HepG2 (cell line): ENCODE results near the gene PTPRN. TPM values are rescaled to one million over a fixed set of nuclear protein-coding genes. Genes with fewer than 3 reads are reported as not detected.

Experiments
- EHMT2 ChIP-seq: fragments of 200-600 bp; sonication (generic); IDR thresholded peaks from 2 replicates; pipeline ENCODE4 v1.7.0; 2017; ENCODE audit warnings: antibody characterized with exemption, low read depth, low read length, borderline replicate concordance
- FOSL2 ChIP-seq: sonication (generic); formaldehyde crosslinking; IDR thresholded peaks from 2 replicates; pipeline ENCODE4 v1.4.0; 2020; ENCODE audit warnings: missing genetic modification reagents
- IRF1 ChIP-seq: sonication (generic); formaldehyde crosslinking; IDR thresholded peaks from 2 replicates; pipeline ENCODE4 v1.4.0; 2020; ENCODE audit warnings: low read depth, mild to moderate bottlenecking, missing genetic modification reagents
- MAZ ChIP-seq, 2 experiments: sonication (generic) in 1 of 2; formaldehyde crosslinking in 1 of 2; IDR thresholded peaks; 2 replicates each; pipeline versions ENCODE4 v1.5.0 to v1.6.1; 2012 to 2020; ENCODE audit warnings: low read depth in 2 of 2, mild to moderate bottlenecking in 2 of 2, borderline replicate concordance in 1 of 2, improper control_type of control experiment in 1 of 2, low read length in 1 of 2, missing genetic modification reagents in 1 of 2, moderate library complexity in 1 of 2
- NFATC3 ChIP-seq: sonication (generic); formaldehyde crosslinking; IDR thresholded peaks from 2 replicates; pipeline ENCODE4 v1.5.1; 2020; ENCODE audit warnings: mild to moderate bottlenecking, missing genetic modification reagents
- TCF7L2 ChIP-seq: IDR thresholded peaks from 2 replicates; pipeline ENCODE4 v1.6.1; 2011; ENCODE audit warnings: mild to moderate bottlenecking, low read depth, low read length, moderate library complexity
- ZNF740 ChIP-seq: sonication (generic); formaldehyde crosslinking; IDR thresholded peaks from 2 replicates; pipeline ENCODE4 v1.4.0; 2020; ENCODE audit warnings: missing genetic modification reagents
- polyA plus RNA-seq, 8 experiments: library from polyadenylated mRNA; depleted of rRNA in 3 of 8; stranded (reverse) in 7 of 8; unstranded in 1 of 8; fragments of >200 nt; fragmentation: Illumina TruSeq in 4 of 8; extraction: Trizol in 4 of 8; gene quantifications; 2 replicates each; pipeline versions ENCODE4 v1.2.1 to v1.2.3, GENCODE V29; 2011 to 2016; ENCODE audit warnings: low read depth in 4 of 8, missing spikeins in 1 of 8, mixed read lengths in 1 of 8; ENCODE audit not compliant: insufficient read depth in 1 of 8
- total RNA-seq, 5 experiments: library from RNA; depleted of rRNA; stranded (reverse); fragments of >200 nt; fragmentation: Illumina TruSeq; extraction: Trizol; gene quantifications; 2 replicates each; pipeline ENCODE4 v1.2.3, GENCODE V29; 2016; ENCODE audit warnings: low read depth in 1 of 5
- TF ChIP-seq, protein P1 (sequence below): sonication (generic); formaldehyde crosslinking; IDR thresholded peaks from 2 replicates; pipeline ENCODE4 v1.5.0; 2020; ENCODE audit warnings: mild to moderate bottlenecking, missing genetic modification reagents
- TF ChIP-seq, protein P2 (sequence below): sonication (generic); formaldehyde crosslinking; IDR thresholded peaks from 2 replicates; pipeline ENCODE4 v1.5.1; 2020; ENCODE audit warnings: mild to moderate bottlenecking, missing genetic modification reagents, moderate library complexity

Gene PTPRN
- total and polyA plus RNA-seq, 2 of the 13 experiments (the other 11 are each of a cell fraction or from before 2014, with no cell fraction given): 0.26 TPM; not detected in 1

GRCh38 chr2:219289537-219290361, 19.5 kb downstream of the PTPRN start (continued):
- TF ChIP-seq, protein P1, sequence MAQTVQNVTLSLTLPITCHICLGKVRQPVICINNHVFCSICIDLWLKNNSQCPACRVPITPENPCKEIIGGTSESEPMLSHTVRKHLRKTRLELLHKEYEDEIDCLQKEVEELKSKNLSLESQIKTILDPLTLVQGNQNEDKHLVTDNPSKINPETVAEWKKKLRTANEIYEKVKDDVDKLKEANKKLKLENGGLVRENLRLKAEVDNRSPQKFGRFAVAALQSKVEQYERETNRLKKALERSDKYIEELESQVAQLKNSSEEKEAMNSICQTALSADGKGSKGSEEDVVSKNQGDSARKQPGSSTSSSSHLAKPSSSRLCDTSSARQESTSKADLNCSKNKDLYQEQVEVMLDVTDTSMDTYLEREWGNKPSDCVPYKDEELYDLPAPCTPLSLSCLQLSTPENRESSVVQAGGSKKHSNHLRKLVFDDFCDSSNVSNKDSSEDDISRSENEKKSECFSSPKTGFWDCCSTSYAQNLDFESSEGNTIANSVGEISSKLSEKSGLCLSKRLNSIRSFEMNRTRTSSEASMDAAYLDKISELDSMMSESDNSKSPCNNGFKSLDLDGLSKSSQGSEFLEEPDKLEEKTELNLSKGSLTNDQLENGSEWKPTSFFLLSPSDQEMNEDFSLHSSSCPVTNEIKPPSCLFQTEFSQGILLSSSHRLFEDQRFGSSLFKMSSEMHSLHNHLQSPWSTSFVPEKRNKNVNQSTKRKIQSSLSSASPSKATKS: no peak
- TF ChIP-seq TCF7L2 (no peak), FOSL2 (peak; percentile 65), MAZ (IDR thresholded peaks at IDR 0.05; ENCODE audit: borderline replicate concordance, low read depth, low read length) (peak; percentile 15; the same call in 1 of the 2 replicates), MAZ (CRISPR knock-in tag; IDR thresholded peaks at IDR 0.05; ENCODE audit: low read depth) (no peak), ZNF740 (CRISPR knock-in tag) (no peak), EHMT2 (no peak), NFATC3 (CRISPR knock-in tag) (no peak), IRF1 (CRISPR knock-in tag) (no peak)
- TF ChIP-seq, protein P2, sequence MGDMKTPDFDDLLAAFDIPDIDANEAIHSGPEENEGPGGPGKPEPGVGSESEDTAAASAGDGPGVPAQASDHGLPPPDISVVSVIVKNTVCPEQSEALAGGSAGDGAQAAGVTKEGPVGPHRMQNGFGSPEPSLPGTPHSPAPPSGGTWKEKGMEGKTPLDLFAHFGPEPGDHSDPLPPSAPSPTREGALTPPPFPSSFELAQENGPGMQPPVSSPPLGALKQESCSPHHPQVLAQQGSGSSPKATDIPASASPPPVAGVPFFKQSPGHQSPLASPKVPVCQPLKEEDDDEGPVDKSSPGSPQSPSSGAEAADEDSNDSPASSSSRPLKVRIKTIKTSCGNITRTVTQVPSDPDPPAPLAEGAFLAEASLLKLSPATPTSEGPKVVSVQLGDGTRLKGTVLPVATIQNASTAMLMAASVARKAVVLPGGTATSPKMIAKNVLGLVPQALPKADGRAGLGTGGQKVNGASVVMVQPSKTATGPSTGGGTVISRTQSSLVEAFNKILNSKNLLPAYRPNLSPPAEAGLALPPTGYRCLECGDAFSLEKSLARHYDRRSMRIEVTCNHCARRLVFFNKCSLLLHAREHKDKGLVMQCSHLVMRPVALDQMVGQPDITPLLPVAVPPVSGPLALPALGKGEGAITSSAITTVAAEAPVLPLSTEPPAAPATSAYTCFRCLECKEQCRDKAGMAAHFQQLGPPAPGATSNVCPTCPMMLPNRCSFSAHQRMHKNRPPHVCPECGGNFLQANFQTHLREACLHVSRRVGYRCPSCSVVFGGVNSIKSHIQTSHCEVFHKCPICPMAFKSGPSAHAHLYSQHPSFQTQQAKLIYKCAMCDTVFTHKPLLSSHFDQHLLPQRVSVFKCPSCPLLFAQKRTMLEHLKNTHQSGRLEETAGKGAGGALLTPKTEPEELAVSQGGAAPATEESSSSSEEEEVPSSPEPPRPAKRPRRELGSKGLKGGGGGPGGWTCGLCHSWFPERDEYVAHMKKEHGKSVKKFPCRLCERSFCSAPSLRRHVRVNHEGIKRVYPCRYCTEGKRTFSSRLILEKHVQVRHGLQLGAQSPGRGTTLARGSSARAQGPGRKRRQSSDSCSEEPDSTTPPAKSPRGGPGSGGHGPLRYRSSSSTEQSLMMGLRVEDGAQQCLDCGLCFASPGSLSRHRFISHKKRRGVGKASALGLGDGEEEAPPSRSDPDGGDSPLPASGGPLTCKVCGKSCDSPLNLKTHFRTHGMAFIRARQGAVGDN (CRISPR knock-in tag): peak; percentile 40
